Ovary (tissue), 3 donors: ENCODE data around the gene PRPF40B.

Experiments used
- CTCF ChIP-seq, 3 donors: fragments of 450-650 bp in 2 of 3; fragments of 200-600 bp in 1 of 3; IDR thresholded peaks; one replicate each; pipeline versions ENCODE4 v1.5.1 to v1.8.0; 2016 to 2022; ENCODE audit warnings: antibody characterized with exemption in 3 of 3, mild to moderate bottlenecking in 1 of 3
- EP300 ChIP-seq: sonication (generic); formaldehyde crosslinking; IDR thresholded peaks from one replicate; pipeline ENCODE4 v1.6.1; 2017; ENCODE audit warnings: antibody characterized with exemption
- POLR2A ChIP-seq: fragments of 450-650 bp; IDR thresholded peaks from one replicate; pipeline ENCODE4 v1.6.1; 2017; ENCODE audit warnings: antibody characterized with exemption, mild to moderate bottlenecking, moderate library complexity
- donor health status: DM: no; HTN: no; CAD: no.

GRCh38 chr12:49623142-49623904 lies at the start of gene PRPF40B:
- TF ChIP-seq POLR2A (peak; percentile 70), CTCF (IDR thresholded peaks at IDR 0.05) (peak; percentile 15 to 57 (median 39)), EP300 (no peak)
